AG09309 (cell line): ENCODE results near the gene TADA3.

Experiments
- DNase-seq: peaks from one replicate; pipeline ENCODE4 v3.0.0-alpha.2; 2010; ENCODE audit warnings: low read depth
- H3K4me3 ChIP-seq: 2 replicates; pipeline ENCODE4 v1.5.1; 2011; ENCODE audit warnings: mild to moderate bottlenecking, low read depth, low read length, moderate library complexity; ENCODE audit not compliant: control insufficient read depth
- CTCF ChIP-seq: IDR thresholded peaks from 2 replicates; pipeline ENCODE4 v1.5.1; 2011; ENCODE audit warnings: mild to moderate bottlenecking, low read depth, low read length, inconsistent platforms; ENCODE audit not compliant: insufficient read depth, control insufficient read depth; ENCODE audit errors: missing control alignments

The TADA3 gene

GRCh38 chr3:9785602-9786001 lies 6.7 kb downstream of the TADA3 start:
- DNase-seq, result no peak
- TF ChIP-seq CTCF, result no peak
- H3K4me3 ChIP-seq, result no peak overlapping the region

DNA sequence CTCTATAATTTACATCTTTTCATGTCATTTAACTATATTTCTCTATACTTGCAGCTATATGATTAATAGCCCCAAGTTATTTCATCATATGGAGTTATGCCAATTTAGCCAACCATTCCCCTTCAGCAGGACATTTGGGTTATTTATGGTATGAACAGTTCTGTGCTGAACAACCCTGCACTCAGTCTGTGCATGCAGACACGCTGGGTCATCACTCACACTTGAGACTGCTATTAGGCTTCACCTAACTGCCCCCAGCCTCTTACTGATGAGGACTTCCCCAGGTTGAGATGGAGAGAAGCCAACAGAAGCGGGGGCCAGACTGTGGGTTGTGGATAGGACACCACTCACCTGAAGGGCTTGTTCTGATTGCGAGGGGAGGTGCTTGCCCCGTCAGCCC lies 7.3 kb downstream of the TADA3 start:
- no peak for TF ChIP-seq CTCF
- no peak overlapping the region for H3K4me3 ChIP-seq
- DNase-seq, result no peak

DNA sequence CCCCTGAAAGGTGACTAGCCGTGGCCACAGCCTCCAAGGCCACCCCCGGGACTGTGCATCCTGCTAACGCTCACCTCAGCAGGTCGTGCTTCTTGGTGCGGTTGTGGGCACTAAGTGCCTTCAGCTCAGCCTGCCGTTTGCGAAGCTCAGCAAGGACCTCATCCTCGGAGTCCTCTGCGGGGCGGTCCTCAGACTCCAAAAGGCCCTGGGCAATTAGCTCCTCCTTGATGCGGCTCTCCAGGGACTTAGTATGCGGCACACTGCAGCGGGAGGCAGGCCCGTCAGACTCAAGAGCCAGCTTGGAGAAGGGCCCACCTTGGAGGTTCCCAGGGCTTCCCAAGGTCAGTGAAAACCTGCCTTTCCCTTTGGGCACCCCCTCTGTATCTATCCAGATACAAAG lies 8.3 kb downstream of the TADA3 start:
- H3K4me3 ChIP-seq, result no peak overlapping the region
- TF ChIP-seq CTCF, result no peak
- DNase-seq, result no peak

DNA sequence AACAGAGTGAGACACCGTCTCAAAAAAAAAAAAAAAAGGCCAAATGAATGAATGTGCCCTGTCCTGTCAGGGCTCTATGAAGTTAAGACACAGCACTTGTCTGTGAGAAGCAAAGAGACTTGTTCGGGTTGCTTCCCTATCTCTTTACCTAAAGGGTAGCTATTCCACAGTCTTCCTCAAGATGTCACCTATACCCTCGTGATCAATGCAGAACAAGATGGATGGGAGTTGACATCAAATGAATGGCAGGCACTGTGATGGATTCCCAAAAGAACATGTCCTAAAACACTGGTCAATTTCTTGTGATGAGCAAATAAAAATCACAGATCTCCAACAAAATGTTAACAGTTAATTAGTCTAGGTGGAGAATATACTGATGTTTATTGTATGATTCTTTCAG lies 9.5 kb downstream of the TADA3 start:
- no peak overlapping the region for H3K4me3 ChIP-seq
- no peak for TF ChIP-seq CTCF
- DNase-seq, result no peak

GRCh38 chr3:9781978-9782603 lies 10.2 kb downstream of the TADA3 start:
- TF ChIP-seq CTCF, result no peak
- no peak for DNase-seq
- H3K4me3 ChIP-seq, result no peak overlapping the region

DNA sequence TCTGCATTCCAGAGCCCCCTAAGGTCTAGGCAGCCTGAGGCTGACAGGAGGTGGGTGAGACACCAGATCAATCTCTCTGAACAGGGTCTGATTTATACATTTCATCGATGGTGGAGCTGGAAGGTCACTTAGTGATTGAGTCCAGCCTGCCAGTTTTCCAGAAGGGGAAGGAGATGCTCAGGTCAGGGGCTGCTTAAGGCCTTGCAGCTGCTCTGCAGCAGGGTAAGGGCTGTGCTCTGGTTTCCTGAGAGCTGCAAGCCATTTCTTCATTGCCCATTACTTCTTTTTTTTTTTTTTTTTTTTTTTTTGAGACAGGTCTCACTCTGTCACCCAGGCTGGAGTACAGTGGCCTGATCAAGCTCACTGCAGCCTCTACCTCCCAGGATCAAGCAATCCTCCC lies 10.7 kb downstream of the TADA3 start:
- TF ChIP-seq CTCF, result no peak
- DNase-seq, result no peak
- H3K4me3 ChIP-seq, result no peak overlapping the region

- TF ChIP-seq CTCF, result no peak
- no peak for DNase-seq
- no peak overlapping the region for H3K4me3 ChIP-seq
These were observed 11.4 kb downstream of the TADA3 start for GRCh38 chr3:9780910-9781309.
